WTC11 (cell line): Measurements from ENCODE around the gene C16orf95. TPM values are rescaled to one million over a fixed set of nuclear protein-coding genes. Genes with fewer than 3 reads are reported as not detected.

Source experiments
- ATAC-seq: fragments of 200-7000 bp; cut with Tn5 transposase; 2 replicates; pipeline ENCODE4 v1.10.0; 2021; ENCODE audit warnings: mild to moderate bottlenecking, moderate library complexity
- CTCF ChIA-PET: fragments of 300-600 bp; sonication (Branson Sonifier 250); formaldehyde crosslinking; loops from one replicate; lab custom pipeline; 2021; ENCODE audit warnings: antibody characterized with exemption; lab: Charles Lee
- POLR2A ChIA-PET: fragments of 350-600 bp; sonication (Branson Sonifier 250); formaldehyde crosslinking; loops from one replicate; lab custom pipeline; 2021; ENCODE audit warnings: antibody characterized with exemption; lab: Charles Lee
- DNase-seq: peaks from one replicate; pipeline ENCODE4 v3.0.0; 2021; ENCODE audit warnings: low spot score
- H3K27ac Mint-ChIP-seq: 2 replicates; pipeline ENCODE4 v1.8.0; 2021; ENCODE audit warnings: mixed read lengths
- H3K27me3 Mint-ChIP-seq: 2 replicates; pipeline ENCODE4 v1.8.0; 2021; ENCODE audit warnings: low read depth, mild to moderate bottlenecking, moderate library complexity, mixed read lengths
- H3K36me3 Mint-ChIP-seq: 2 replicates; pipeline ENCODE4 v1.8.0; 2021; ENCODE audit warnings: mixed read lengths
- H3K4me1 Mint-ChIP-seq: 2 replicates; pipeline ENCODE4 v1.8.0; 2022; ENCODE audit warnings: mixed read lengths
- H3K4me3 Mint-ChIP-seq: 2 replicates; pipeline ENCODE4 v1.8.0; 2021; ENCODE audit warnings: mild to moderate bottlenecking, moderate library complexity, mixed read lengths
- H3K9me3 Mint-ChIP-seq: 2 replicates; pipeline ENCODE4 v1.8.0; 2021; ENCODE audit warnings: mixed read lengths
- AFF4 ChIP-seq: sonication (generic); formaldehyde crosslinking; IDR thresholded peaks from 2 replicates; pipeline ENCODE4 v1.8.1; 2023; ENCODE audit warnings: mild to moderate bottlenecking, missing genetic modification reagents, borderline replicate concordance
- ATF1 ChIP-seq: sonication (generic); formaldehyde crosslinking; IDR thresholded peaks from 2 replicates; pipeline ENCODE4 v1.8.1; 2023; ENCODE audit warnings: mild to moderate bottlenecking, moderate library complexity, missing genetic modification reagents
- ATF3 ChIP-seq: sonication (generic); formaldehyde crosslinking; conservative IDR thresholded peaks from 2 replicates; pipeline ENCODE4 v1.8.1; 2022; ENCODE audit warnings: mild to moderate bottlenecking, missing genetic modification reagents
- CDX4 ChIP-seq: fragments of 250-450 bp; sonication (Bioruptor Pico); IDR thresholded peaks from 2 replicates; pipeline ENCODE4 v1.9.0; 2021; ENCODE audit warnings: moderate library complexity, mild to moderate bottlenecking, inconsistent platforms, borderline replicate concordance
- E2F1 ChIP-seq: sonication (generic); formaldehyde crosslinking; IDR thresholded peaks from 2 replicates; pipeline ENCODE4 v1.8.0; 2022; ENCODE audit warnings: mild to moderate bottlenecking, missing genetic modification reagents
- FOXK1 ChIP-seq: sonication (generic); formaldehyde crosslinking; IDR thresholded peaks from 2 replicates; pipeline ENCODE4 v1.8.0; 2022; ENCODE audit warnings: mild to moderate bottlenecking, moderate library complexity, missing genetic modification reagents
- FOXP1 ChIP-seq: sonication (generic); formaldehyde crosslinking; IDR thresholded peaks from 2 replicates; pipeline ENCODE4 v1.8.0; 2022; ENCODE audit warnings: missing genetic modification reagents, mild to moderate bottlenecking, moderate library complexity, borderline replicate concordance
- GRHL2 ChIP-seq: fragments of 250-450 bp; sonication (Bioruptor Pico); IDR thresholded peaks from 2 replicates; pipeline ENCODE4 v1.8.0; 2022; ENCODE audit warnings: mild to moderate bottlenecking, moderate library complexity; ENCODE audit not compliant: insufficient replicate concordance, severe bottlenecking
- IRF1 ChIP-seq: sonication (generic); formaldehyde crosslinking; IDR thresholded peaks from 2 replicates; pipeline ENCODE4 v1.8.0; 2023; ENCODE audit warnings: missing genetic modification reagents
- MLX ChIP-seq: sonication (generic); formaldehyde crosslinking; IDR thresholded peaks from 2 replicates; pipeline ENCODE4 v1.8.1; 2023; ENCODE audit warnings: mild to moderate bottlenecking, missing genetic modification reagents, moderate library complexity
- NFE2L1 ChIP-seq: sonication (generic); formaldehyde crosslinking; IDR thresholded peaks from 2 replicates; pipeline ENCODE4 v1.8.1; 2023; ENCODE audit warnings: missing genetic modification reagents
- NFYB ChIP-seq: sonication (generic); formaldehyde crosslinking; conservative IDR thresholded peaks from 2 replicates; pipeline ENCODE4 v1.8.0; 2022; ENCODE audit warnings: low read depth, missing genetic modification reagents
- USF2 ChIP-seq: sonication (generic); formaldehyde crosslinking; IDR thresholded peaks from 2 replicates; pipeline ENCODE4 v1.8.1; 2023; ENCODE audit warnings: mild to moderate bottlenecking, missing genetic modification reagents, moderate library complexity
- ZBTB43 ChIP-seq: sonication (generic); formaldehyde crosslinking; IDR thresholded peaks from 2 replicates; pipeline ENCODE4 v1.8.1; 2023; ENCODE audit warnings: mild to moderate bottlenecking, missing genetic modification reagents
- ZNF121 ChIP-seq: sonication (generic); formaldehyde crosslinking; IDR thresholded peaks from 2 replicates; pipeline ENCODE4 v1.8.0; 2023; ENCODE audit warnings: missing genetic modification reagents
- ZNF423 ChIP-seq: fragments of 250-450 bp; sonication (Bioruptor Pico); IDR thresholded peaks from 2 replicates; pipeline ENCODE4 v2.1.2; 2022; ENCODE audit warnings: mild to moderate bottlenecking, moderate library complexity
- ZNF425 ChIP-seq: fragments of 250-450 bp; sonication (Bioruptor Pico); conservative IDR thresholded peaks from 2 replicates; pipeline ENCODE4 v1.9.0; 2021; ENCODE audit warnings: mild to moderate bottlenecking
- ZNF532 ChIP-seq: fragments of 250-450 bp; sonication (Bioruptor Pico); IDR thresholded peaks from 2 replicates; pipeline ENCODE4 v1.9.0; 2021; ENCODE audit warnings: mild to moderate bottlenecking, borderline replicate concordance
- total RNA-seq: library from RNA; stranded (reverse); gene quantifications from 3 replicates; pipeline ENCODE4 v1.2.3, GENCODE V29; 2021

Gene C16orf95
- total RNA-seq, 1 experiment from 2014 or later: 5.7 TPM

- ATAC-seq (no peak), DNase-seq (no peak)
- Mint-ChIP-seq H3K36me3 (no peaks in the 10 kb centered on the region), H3K27ac (no peak overlapping the region), H3K4me1 (peaks cover 9% of the 10 kb centered on the region), H3K4me3 (no peak overlapping the region), H3K27me3 (no peaks in the 10 kb centered on the region), H3K9me3 (no peaks in the 10 kb centered on the region)
- POLR2A ChIA-PET: interaction anchor here (1.1 kb wide), 1 partner anchor 61 kb away, joined by 4 read pairs; the partner anchor contains the start of gene FBXO31
- CTCF ChIA-PET: interaction anchor here (1.1 kb wide), 1 partner anchor 449 kb away, joined by 3 read pairs; no protein-coding TSS in a partner anchor
- TF ChIP-seq ZBTB43 (CRISPR knock-in tag) (no peak), ZNF121 (CRISPR knock-in tag) (no peak), FOXP1 (CRISPR knock-in tag) (no peak), GRHL2 (CRISPR knock-in tag) (no peak), USF2 (no peak), ATF3 (no peak), ATF1 (CRISPR knock-in tag) (no peak), ZNF425 (no peak), IRF1 (no peak), FOXK1 (CRISPR knock-in tag) (no peak), AFF4 (no peak), ZNF532 (CRISPR knock-in tag) (no peak), CDX4 (CRISPR knock-in tag) (no peak), MLX (no peak), E2F1 (CRISPR knock-in tag) (no peak), ZNF423 (CRISPR knock-in tag) (no peak), NFYB (CRISPR knock-in tag) (no peak), NFE2L1 (no peak)
Observed at GRCh38 chr16:87322360-87322759, 5.2 kb upstream of the C16orf95 start.
